Endothelial cell of umbilical vein (primary cell): ENCODE results near the gene ABR. TPM values are rescaled to one million over a fixed set of nuclear protein-coding genes. Genes with fewer than 3 reads are reported as not detected.

Source experiments
- BruUV-seq: library from RNA; stranded (reverse); fragments of 400-500 nt; replicated peaks from 2 replicates; lab custom pipeline; 2021; lab: Mats Ljungman, UMichigan
- CTCF ChIA-PET: fragments of 300-600, 350-600 bp; sonication (Branson Sonifier 250); formaldehyde crosslinking; loops from one replicate; lab custom pipeline; 2021; ENCODE audit warnings: antibody characterized with exemption, inconsistent platforms; lab: Charles Lee
- POLR2A ChIA-PET: fragments of 300-600, 350-600 bp; sonication (Branson Sonifier 250); formaldehyde crosslinking; loops from one replicate; lab custom pipeline; 2021; ENCODE audit warnings: antibody characterized with exemption, inconsistent platforms; lab: Charles Lee
- DNase-seq: peaks from one replicate; pipeline ENCODE4 v3.0.0-alpha.2; 2011; ENCODE audit warnings: low read depth, low spot score
- FAIRE-seq: peaks from 2 replicates; lab custom pipeline; 2011; peaks lifted over from hg19 to GRCh38; lab: Jason Lieb, UNC
- H2AFZ ChIP-seq: 2 replicates; pipeline ENCODE4 v1.6.0; 2012; ENCODE audit warnings: low read depth, low read length, control low read depth, inconsistent platforms
- H3K27ac ChIP-seq: 2 replicates; pipeline ENCODE4 v1.5.1; 2011; ENCODE audit warnings: low read depth, mild to moderate bottlenecking, control low read depth, low read length, moderate library complexity; ENCODE audit not compliant: insufficient read depth
- H3K27me3 ChIP-seq, 2 experiments: 2 replicates each; pipeline versions ENCODE4 v1.6.0 to v1.6.1; 2011; ENCODE audit warnings: low read length in 2 of 2, mixed read lengths in 1 of 2; ENCODE audit not compliant: control insufficient read depth in 2 of 2, insufficient read depth in 2 of 2
- H3K36me3 ChIP-seq, 2 experiments: 2 replicates in 1 of 2; 3 replicates in 1 of 2; pipeline ENCODE4 v1.5.1; 2011; ENCODE audit warnings: low read length in 2 of 2, mild to moderate bottlenecking in 1 of 2, moderate library complexity in 1 of 2; ENCODE audit not compliant: control insufficient read depth in 2 of 2, insufficient read depth in 2 of 2; ENCODE audit errors: extremely low read depth in 1 of 2
- H3K4me1 ChIP-seq: 3 replicates; pipeline ENCODE4 v1.5.1; 2011; ENCODE audit warnings: mild to moderate bottlenecking, low read length; ENCODE audit not compliant: control insufficient read depth, insufficient read depth; ENCODE audit errors: extremely low read depth
- H3K4me2 ChIP-seq: 2 replicates; pipeline ENCODE4 v1.6.1; 2011; ENCODE audit warnings: low read length, control low read depth, mixed read lengths; ENCODE audit not compliant: insufficient read depth
- H3K4me3 ChIP-seq, 3 experiments: fragments of 200-600 bp in 1 of 3; sonication (generic), shearing (Covaris generic) in 1 of 3; replicated peaks in 1 of 3; 2 replicates each; pipeline ENCODE4 v1.5.1; 2011 to 2016; ENCODE audit warnings: control low read depth in 3 of 3, low read length in 3 of 3, mild to moderate bottlenecking in 2 of 3, inconsistent platforms in 1 of 3, low read depth in 1 of 3, moderate library complexity in 1 of 3; ENCODE audit not compliant: insufficient read depth in 1 of 3
- H3K79me2 ChIP-seq: 2 replicates; pipeline ENCODE4 v1.6.0; 2012; ENCODE audit warnings: low read length, inconsistent platforms; ENCODE audit not compliant: control insufficient read depth, insufficient read depth
- H3K9ac ChIP-seq: replicated peaks from 2 replicates; pipeline ENCODE3; 2011; ENCODE audit warnings: low read length, control low read depth; ENCODE audit not compliant: insufficient read depth; ENCODE audit errors: extremely low read depth
- H3K9me1 ChIP-seq: replicated peaks from 3 replicates; pipeline ENCODE4 v1.6.0; 2011; ENCODE audit warnings: mild to moderate bottlenecking, low read length; ENCODE audit not compliant: control insufficient read depth, insufficient read depth; ENCODE audit errors: extremely low read depth
- H3K9me3 ChIP-seq: replicated peaks from 2 replicates; pipeline ENCODE4 v1.5.1; 2012; ENCODE audit warnings: low read length, inconsistent platforms; ENCODE audit not compliant: control insufficient read depth, insufficient read depth
- H4K20me1 ChIP-seq: replicated peaks from 2 replicates; pipeline ENCODE3; 2011; ENCODE audit warnings: mild to moderate bottlenecking, low read length; ENCODE audit not compliant: control insufficient read depth, insufficient read depth; ENCODE audit errors: extremely low read depth
- EZH2 ChIP-seq: IDR thresholded peaks from 2 replicates; pipeline ENCODE4 v1.6.1; 2012; ENCODE audit warnings: borderline replicate concordance, low read depth, mild to moderate bottlenecking, moderate library complexity, low read length, inconsistent platforms; ENCODE audit not compliant: severe bottlenecking
- FOS ChIP-seq: IDR thresholded peaks from 2 replicates; pipeline ENCODE4 v1.6.1; 2011; ENCODE audit warnings: mild to moderate bottlenecking, low read length, moderate library complexity, borderline replicate concordance; ENCODE audit not compliant: insufficient read depth
- GATA2 ChIP-seq: IDR thresholded peaks from 2 replicates; pipeline ENCODE4 v1.7.0; 2011; ENCODE audit warnings: low read depth, mild to moderate bottlenecking, moderate library complexity, mixed read lengths, low read length; ENCODE audit not compliant: insufficient read length, insufficient read depth
- JUN ChIP-seq: IDR thresholded peaks from 2 replicates; pipeline ENCODE4 v1.6.1; 2011; ENCODE audit warnings: borderline replicate concordance, low read depth; ENCODE audit not compliant: insufficient read length, insufficient read depth
- MYC ChIP-seq: IDR thresholded peaks from one replicate; pipeline ENCODE4 v1.6.1; 2011; ENCODE audit warnings: mild to moderate bottlenecking, low read depth, low read length
- POLR2A ChIP-seq: IDR thresholded peaks from 2 replicates; pipeline ENCODE4 v1.6.1; 2012; ENCODE audit warnings: low read depth, mild to moderate bottlenecking, control low read depth, low read length
- POLR2AphosphoS5 ChIP-seq: IDR thresholded peaks from 2 replicates; pipeline ENCODE4 v1.6.1; 2012; ENCODE audit warnings: low read depth, mild to moderate bottlenecking, control low read depth, low read length, moderate library complexity; ENCODE audit not compliant: insufficient read depth
- dilution Hi-C: fragments of 300-500 bp; cut with MboI; formaldehyde crosslinking; loops from one replicate; pipeline ENCODE4 v1.15.0; 2019; ENCODE audit warnings: low sequenced_read_pairs; ENCODE audit not compliant: extremely low pct_ligation_motif_present
- intact Hi-C: fragments of 100-400 bp; cut with micrococcal nuclease; formaldehyde crosslinking; loops from one replicate; pipeline ENCODE4 v1.10.0; 2022
- polyA plus RNA-seq, 4 experiments: library from polyadenylated mRNA; depleted of rRNA in 3 of 4; stranded (reverse) in 3 of 4; unstranded in 1 of 4; fragments of >200 nt; gene quantifications; 2 replicates each; pipeline versions ENCODE4 v1.2.1 to v1.2.3, GENCODE V29; 2011 to 2012; ENCODE audit warnings: missing spikeins in 1 of 4
- total RNA-seq: library from RNA; stranded (reverse); gene quantifications from 2 replicates; pipeline ENCODE4 v1.2.3, GENCODE V29; 2021
- TF ChIP-seq, protein P1 (sequence below), 2 donors: IDR thresholded peaks; 1 replicate in 1 of 2; 2 replicates in 1 of 2; pipeline ENCODE4 v1.5.1; 2011; ENCODE audit warnings: low read length in 2 of 2, mild to moderate bottlenecking in 2 of 2, moderate library complexity in 2 of 2, control low read depth in 1 of 2, inconsistent platforms in 1 of 2, low read depth in 1 of 2; ENCODE audit not compliant: insufficient read depth in 1 of 2; ENCODE audit errors: extremely low read depth in 1 of 2
- TF ChIP-seq, protein P2 (sequence below): IDR thresholded peaks from 2 replicates; pipeline ENCODE4 v1.6.1; 2011; ENCODE audit not compliant: insufficient read depth, insufficient read length

ABR gene
- total and polyA plus RNA-seq, 2 donors (not counting 3 experiments of a cell fraction or from before 2014, with no cell fraction given) = 83.5 to 96.8 TPM

DNA sequence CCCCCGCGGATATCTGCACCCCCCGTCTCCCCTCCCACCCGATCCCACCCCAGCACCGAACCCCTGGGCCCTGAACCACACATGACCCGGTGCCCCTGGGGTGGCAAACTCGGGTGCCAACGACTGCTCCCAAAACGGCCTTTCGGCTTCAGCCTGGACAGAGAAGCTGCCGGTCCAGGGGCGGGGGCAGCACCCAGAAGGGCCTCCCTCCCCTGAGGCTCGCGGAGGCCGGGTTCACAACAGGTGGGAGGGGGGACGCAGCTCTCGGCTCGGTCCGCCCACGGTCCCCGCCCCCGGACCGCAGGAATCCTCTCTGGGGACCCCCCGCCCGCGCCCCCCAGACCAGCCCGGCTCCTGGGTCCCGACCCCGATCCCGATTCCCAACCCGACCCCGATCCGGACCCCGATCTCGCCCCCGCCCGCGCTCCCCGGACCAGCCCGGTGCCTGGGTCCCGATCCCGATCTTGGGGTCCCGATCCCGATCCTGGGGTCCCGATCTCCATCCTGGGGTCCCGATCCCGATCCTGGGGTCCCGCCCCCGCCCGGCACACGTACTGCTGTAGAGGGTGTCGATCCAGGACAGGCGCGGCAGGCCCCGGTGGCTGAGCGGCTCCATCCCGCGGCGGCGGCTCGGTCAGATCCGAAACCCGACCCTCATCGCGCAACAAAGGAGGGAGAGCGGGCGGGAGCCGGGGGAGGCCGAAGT is 516 bp downstream of the ABR start:
- DNase-seq (peak; percentile 40), FAIRE-seq (no peak)
- ChIA-PET POLR2A (no interaction called here), CTCF (interaction anchor here (1.2 to 12.9 kb wide), 5 partner anchors 8 to 121 kb away, joined by 3 to 260 read pairs (median 10); no protein-coding TSS in a partner anchor)
- Histone ChIP-seq H3K27me3 (no peaks in the 10 kb centered on the region), H3K27ac (no peak overlapping the region), H3K9ac (peak overlapping the region; percentile 76), H3K36me3 (no peaks in the 10 kb centered on the region), H3K79me2 (no peaks in the 10 kb centered on the region), H3K4me2 (peak overlapping the region; percentile 49), H3K4me1 (peaks cover 7% of the 10 kb centered on the region), H4K20me1 (no peaks in the 10 kb centered on the region), H3K4me3 (peak overlapping the region; percentile 53 to 82 (median 77)), H2AFZ (peak overlapping the region; percentile 28), H3K9me1 (no peaks in the 10 kb centered on the region), H3K9me3 (no peaks in the 10 kb centered on the region)
- dilution Hi-C loops = no loop called here
- intact Hi-C loops = loop anchor here (1.0 kb wide), 1 partner anchor 8 kb away; no protein-coding TSS in a partner anchor
- TF ChIP-seq MYC = no peak
- TF ChIP-seq, protein P1, sequence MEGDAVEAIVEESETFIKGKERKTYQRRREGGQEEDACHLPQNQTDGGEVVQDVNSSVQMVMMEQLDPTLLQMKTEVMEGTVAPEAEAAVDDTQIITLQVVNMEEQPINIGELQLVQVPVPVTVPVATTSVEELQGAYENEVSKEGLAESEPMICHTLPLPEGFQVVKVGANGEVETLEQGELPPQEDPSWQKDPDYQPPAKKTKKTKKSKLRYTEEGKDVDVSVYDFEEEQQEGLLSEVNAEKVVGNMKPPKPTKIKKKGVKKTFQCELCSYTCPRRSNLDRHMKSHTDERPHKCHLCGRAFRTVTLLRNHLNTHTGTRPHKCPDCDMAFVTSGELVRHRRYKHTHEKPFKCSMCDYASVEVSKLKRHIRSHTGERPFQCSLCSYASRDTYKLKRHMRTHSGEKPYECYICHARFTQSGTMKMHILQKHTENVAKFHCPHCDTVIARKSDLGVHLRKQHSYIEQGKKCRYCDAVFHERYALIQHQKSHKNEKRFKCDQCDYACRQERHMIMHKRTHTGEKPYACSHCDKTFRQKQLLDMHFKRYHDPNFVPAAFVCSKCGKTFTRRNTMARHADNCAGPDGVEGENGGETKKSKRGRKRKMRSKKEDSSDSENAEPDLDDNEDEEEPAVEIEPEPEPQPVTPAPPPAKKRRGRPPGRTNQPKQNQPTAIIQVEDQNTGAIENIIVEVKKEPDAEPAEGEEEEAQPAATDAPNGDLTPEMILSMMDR (IDR thresholded peaks at IDR 0.05; ENCODE audit: extremely low read depth in 1 of 2, insufficient read depth in 1 of 2, low read depth in 1 of 2, low read length in 2 of 2) = no peak
- no peak for TF ChIP-seq POLR2AphosphoS5
- TF ChIP-seq EZH2 = no peak
- TF ChIP-seq, protein P2, sequence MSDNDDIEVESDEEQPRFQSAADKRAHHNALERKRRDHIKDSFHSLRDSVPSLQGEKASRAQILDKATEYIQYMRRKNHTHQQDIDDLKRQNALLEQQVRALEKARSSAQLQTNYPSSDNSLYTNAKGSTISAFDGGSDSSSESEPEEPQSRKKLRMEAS = no peak
- no peak for TF ChIP-seq JUN
- TF ChIP-seq POLR2A = no peak
- no peak for TF ChIP-seq GATA2
- TF ChIP-seq FOS = no peak
- no TSS peak for BruUV-seq
